ENCODE measurements around the gene MTUS2.

GRCh38 chr13:29336356-29336755 is 516.2 kb downstream of the MTUS2 start:
- no peak for TF ChIP-seq CBFB (IDR thresholded peaks at IDR 0.05; ENCODE audit: low read depth)
- no peak for TF ChIP-seq EP300 (IDR thresholded peaks at IDR 0.05; ENCODE audit: borderline replicate concordance in 1 of 2, control insufficient read depth in 1 of 2, low read depth in 2 of 2, low read length in 2 of 2)
- no peak for TF ChIP-seq ZNF207 (IDR thresholded peaks at IDR 0.05; ENCODE audit: borderline replicate concordance)
- TF ChIP-seq POLR2A (IDR thresholded peaks at IDR 0.05; ENCODE audit: low read depth, low read length): no peak
- no peak for TF ChIP-seq CTCF (IDR thresholded peaks at IDR 0.05 in 2 of 3, conservative IDR thresholded peaks at IDR 0.05 in 1 of 3; ENCODE audit: control insufficient read depth in 2 of 3, extremely low read depth in 1 of 3, insufficient read depth in 1 of 3, low read depth in 3 of 3, low read length in 3 of 3)
- no peak for TF ChIP-seq EZH2 (IDR thresholded peaks at IDR 0.05; ENCODE audit: borderline replicate concordance, control insufficient read depth, low read depth, low read length)
- no peak for TF ChIP-seq BACH1 (IDR thresholded peaks at IDR 0.05; ENCODE audit: borderline replicate concordance)
- no peak for TF ChIP-seq IRF3 (IDR thresholded peaks at IDR 0.05)
- no peak for TF ChIP-seq ZBTB33 (IDR thresholded peaks at IDR 0.05)
- no peak for TF ChIP-seq NFXL1 (IDR thresholded peaks at IDR 0.05; ENCODE audit: borderline replicate concordance)
- no peak for TF ChIP-seq NRF1 (conservative IDR thresholded peaks at IDR 0.05; ENCODE audit: low read depth, low read length)
- no peak for TF ChIP-seq BHLHE40 (IDR thresholded peaks at IDR 0.05; ENCODE audit: borderline replicate concordance in 1 of 2, low read depth in 2 of 2, low read length in 1 of 2)
- no peak for TF ChIP-seq ATF2 (IDR thresholded peaks at IDR 0.05; ENCODE audit: low read length)
